GM12873 (cell line): ENCODE measurements around the gene FYB1.

Experiments used
- CTCF ChIP-seq: IDR thresholded peaks from 2 replicates; pipeline ENCODE4 v1.5.1; 2012; ENCODE audit warnings: low read depth, mild to moderate bottlenecking, moderate library complexity, low read length, control low read depth; ENCODE audit not compliant: insufficient read depth; ENCODE audit errors: missing control alignments

The FYB1 gene

GRCh38 chr5:39072925-39073766 is 146.2 kb downstream of the FYB1 start:
- peak; percentile 2 for TF ChIP-seq CTCF

GRCh38 chr5:39068099-39068498 is 151.3 kb downstream of the FYB1 start:
- TF ChIP-seq CTCF, result no peak

GRCh38 chr5:39064450-39064849 is 154.9 kb downstream of the FYB1 start:
- no peak for TF ChIP-seq CTCF

DNA sequence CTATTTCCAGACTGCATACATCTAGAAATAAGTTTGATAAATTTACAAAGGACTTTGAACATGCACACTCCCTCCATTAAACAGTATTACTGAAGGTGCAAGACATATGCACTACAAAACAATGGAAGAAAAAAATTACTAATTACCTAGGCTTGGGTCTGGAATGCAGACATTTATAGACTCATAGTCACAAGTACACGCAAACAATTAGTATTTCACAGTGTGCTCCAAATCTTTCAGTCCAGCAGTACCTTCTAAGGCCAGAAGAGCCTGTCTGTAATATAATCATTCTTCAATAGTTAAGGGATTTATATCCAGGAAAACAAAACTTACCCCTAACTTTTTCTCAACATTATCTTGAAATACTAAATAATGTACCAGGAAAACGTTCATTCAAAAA is 156.3 kb downstream of the FYB1 start:
- no peak for TF ChIP-seq CTCF

DNA sequence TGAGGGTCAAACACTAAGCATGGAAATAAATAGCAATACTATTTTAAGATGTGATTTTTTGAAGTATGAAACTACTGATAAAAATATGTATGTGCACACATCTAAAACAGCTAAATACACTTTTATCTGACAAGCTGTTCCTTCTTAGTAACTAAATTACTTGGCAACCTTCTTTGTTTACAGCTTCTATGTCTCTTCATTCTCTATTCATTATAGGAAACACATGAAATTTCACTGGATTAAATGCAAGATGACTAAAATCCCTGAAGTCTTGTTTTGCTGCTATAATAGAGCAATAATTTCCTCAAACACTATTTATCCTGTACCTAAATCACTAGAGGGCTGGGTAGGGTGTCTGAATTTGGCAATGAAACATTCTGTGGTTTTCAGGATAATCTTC is 156.8 kb downstream of the FYB1 start:
- no peak for TF ChIP-seq CTCF

- TF ChIP-seq CTCF, result no peak
Observed at GRCh38 chr5:39062104-39062503, 157.3 kb downstream of the FYB1 start.

DNA sequence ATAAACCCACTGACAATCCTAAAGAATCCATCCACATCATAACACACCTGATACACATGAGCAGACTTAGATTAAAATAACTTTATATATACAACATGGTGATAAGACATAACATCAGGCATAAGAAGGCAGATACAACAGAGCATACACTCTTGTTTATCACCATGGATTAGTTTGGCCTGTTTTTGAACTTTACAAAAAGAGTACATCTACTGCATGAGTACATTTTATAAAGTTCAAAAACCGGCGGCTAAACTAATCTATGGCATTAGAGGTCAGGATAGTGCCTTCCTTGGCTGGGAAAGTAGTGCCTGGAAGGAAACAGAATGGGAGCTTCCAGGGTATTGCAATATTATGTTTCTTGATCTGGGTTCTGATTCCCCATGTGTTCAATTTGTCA is 160.3 kb downstream of the FYB1 start:
- no peak for TF ChIP-seq CTCF
